Activated CD8-positive, alpha-beta memory T cell treated with anti-CD3 and anti-CD28 coated beads, Interleukin-2, amount 50 U/mL, for 1 hour (primary cell): ENCODE data around the gene B3GALNT2.
"Not testable (repeated sequence)": the region's sequence is repeated elsewhere in the genome, so short reads cannot be mapped to it uniquely, and the experiment has no call there.

Source experiments
- DNase-seq: peaks from one replicate; pipeline ENCODE4 v3.0.0-alpha.2; 2020; ENCODE audit errors: extremely low read depth

Gene B3GALNT2

DNA sequence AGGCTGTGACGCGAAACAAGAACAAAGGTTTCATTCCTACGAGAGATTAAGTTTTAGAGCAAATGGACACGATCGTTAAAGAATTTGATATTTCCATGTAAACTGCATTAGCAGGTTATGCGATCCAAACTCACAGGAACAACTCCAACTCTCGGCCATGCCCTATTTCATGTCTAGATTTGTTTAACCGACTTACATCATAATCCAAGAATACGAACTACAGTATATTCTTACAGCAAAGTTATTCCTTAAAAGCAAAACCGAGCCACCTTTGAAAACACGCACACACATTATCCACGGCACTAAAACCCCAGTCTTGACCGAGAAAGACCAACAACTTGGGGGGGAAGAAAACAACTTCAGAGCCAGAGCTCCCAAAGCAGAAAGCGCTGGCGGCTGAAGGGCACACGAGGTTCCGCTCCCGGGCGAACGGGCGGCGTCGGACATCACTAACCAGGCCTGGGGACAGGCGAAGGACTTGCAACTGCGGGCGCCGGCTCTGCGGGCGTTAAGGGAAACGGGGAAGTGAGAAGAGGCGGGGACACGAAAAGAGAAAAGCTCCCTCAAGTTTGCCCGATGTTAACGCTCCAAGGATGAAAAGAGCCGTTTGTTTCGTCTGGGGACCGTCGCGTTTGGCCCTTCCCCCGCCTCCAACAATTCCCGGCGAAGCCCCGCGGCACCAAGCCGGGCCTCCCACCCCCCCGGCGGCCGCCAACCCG lies 690 bp downstream of the B3GALNT2 start:
- DNase-seq, result no peak

DNA sequence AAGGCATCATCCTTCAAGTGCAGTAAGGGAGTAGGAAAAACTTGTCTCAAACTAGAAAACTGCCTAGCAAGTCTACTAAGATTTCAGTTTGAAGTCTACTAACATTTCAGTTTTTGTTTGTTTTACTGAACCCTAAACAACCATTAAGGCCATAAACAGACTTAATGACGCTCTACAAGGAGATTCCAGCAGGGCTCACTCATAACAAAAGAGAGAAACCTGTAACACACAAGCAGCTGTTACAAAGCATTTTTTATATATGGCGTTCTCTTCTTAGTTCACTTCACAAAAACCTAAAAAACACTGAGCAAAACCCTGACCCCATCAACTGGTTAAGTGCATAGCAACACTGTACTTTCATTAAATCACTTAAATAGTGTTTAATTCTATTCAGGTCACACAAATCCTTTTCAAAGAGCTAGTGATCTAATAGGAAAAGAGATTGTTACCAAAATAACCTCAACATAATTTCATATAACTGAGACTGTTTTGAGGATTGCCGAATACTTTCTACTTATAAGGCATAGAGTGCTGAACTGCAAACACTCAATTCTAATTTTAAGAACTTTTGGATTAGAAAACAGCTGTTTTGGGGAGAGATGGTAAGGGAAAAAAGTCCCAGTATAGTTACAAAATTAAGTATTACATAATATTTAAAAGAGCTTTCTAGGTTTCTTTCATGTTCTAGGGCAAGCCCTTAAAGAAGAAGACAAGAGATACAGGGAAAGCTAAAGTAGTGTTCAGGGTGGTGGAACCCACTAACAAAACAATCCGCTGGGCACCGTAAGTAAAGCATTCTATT lies 1.4 kb downstream of the B3GALNT2 start:
- no peak for DNase-seq

DNA sequence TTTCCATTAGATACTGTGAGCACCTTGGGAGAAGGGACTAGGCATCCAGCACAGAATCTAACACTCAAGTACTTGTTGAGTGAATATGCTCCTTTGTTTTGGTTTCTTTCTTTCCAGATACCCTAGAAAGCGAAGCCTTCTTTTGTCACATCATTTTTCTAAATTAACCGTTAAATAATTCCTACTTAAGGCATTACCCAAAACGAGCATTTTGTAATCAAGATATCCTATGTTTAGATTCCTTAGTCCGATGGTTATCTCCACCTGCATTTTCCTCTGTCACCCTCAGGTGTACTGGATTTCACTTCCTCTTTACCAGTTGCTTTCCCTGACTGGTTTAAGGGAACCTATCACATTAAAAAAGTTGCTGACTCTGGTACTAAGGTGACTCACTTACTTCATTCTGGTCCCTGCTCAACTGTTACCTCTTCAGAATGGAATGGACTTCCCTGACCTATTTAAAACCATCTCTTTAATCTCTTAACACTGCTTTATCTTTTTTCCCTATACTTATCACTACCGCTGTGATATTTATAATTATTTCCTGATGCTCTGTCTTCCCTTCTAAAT lies 3.2 kb downstream of the B3GALNT2 start:
- DNase-seq, result no peak

DNA sequence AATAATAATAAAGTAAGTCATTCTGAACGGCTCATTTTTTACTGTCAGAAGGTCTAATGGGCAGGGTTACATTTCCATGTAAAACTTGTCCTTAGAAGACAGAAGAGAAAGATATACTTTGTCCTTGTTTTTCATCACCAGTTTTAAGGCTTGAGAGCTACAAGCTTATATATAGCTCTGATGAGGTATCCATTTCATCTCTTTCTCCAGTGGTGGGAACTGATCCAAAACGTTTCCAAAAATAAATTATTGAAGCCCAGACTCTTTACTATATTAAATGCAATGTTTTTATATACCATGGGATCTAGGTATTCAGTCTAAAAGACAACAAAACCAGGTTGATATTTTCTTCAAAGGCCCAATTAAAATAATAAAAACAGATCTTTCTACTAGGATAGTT lies 8.7 kb downstream of the B3GALNT2 start:
- no peak for DNase-seq

DNA sequence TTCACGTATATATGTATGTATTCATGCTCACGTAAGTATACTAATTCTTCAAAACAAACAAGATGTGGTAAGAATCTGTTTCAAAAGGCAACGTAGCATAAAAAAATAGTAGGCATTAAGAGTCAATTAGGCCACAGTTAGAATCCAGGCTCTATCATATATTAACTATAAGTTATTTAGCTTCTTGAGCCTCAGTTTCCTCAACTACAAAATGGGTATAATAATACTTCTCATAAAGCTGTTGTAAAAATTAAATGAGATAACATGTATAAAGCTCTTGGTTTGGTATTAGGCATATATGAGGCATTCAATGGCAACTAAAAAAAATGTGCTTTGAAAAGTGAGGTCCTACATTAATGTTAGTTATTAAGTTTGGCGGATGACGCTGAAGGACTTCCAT lies 9.2 kb downstream of the B3GALNT2 start:
- no peak for DNase-seq

DNA sequence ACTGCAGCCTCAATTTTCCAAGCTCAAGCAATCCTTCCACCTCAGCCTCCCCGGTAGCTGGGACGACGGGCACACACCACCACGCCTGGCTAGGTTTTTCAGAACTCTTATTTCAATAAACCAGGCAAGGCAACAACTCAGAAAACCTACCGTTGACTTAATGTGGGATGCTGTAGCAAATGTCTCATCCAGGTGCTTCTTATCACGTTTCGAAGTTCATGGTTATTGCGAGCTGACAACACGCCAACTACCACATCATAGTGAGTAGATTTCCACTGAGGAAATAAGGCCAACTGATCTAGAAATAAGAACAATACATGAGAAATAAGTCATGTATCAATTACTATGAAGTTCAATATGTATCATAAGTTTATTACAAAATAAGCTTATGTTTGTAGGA lies 9.7 kb downstream of the B3GALNT2 start:
- DNase-seq, result no peak

DNA sequence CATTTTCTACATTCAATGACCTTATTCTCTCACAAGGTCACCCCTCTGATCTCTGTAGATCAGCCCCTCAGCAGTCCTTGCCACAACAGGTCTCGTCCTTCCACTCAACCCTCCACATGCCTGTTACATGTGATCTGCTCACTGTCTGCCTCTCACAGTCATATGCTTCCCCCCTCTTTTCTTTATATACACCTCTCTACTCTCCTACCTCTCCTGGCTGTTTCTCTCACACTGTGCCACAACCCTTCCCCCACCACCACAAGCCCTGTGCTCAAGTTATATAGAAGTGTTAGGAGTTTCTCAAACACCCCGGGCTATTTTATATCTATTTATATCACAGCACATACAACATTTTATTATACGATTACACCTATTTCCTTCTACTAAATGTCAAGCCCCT lies 12.6 kb downstream of the B3GALNT2 start:
- no peak for DNase-seq

DNA sequence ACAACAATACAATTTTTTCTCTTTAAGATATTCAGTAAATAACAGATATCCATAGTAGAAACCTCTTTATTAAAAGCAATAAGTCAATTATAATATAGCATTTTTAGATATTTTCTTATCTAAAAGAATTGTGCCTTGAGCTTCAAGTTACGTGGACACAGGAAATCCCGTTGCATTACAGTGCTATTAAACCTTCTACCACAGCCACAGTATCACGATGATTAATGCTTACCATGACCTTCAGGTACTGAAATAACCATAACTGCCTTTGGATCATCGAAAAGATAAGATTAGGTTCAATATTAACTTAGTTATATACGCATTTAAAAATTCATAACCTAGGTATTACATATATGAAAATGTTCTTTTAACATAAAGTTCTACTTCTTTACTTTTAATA lies 17.9 kb downstream of the B3GALNT2 start:
- no peak for DNase-seq

DNA sequence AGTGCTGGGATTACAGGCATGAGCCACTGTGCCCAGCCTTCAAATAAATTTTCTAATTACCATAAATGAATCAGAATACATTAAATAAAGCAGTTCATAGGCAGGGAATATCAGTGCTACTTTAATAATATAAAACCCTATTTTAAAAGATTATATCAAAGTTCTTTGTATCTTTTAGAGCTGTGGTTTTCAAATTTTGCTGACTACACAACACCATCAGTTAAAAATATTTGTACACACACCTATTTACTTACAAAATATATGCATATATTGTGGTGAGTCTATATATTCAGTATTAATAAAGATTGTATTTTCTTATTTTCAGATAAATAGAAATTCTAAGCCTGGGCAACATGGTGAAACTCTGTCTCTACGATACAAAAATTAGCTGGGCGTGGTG lies 18.7 kb downstream of the B3GALNT2 start:
- no peak for DNase-seq

DNA sequence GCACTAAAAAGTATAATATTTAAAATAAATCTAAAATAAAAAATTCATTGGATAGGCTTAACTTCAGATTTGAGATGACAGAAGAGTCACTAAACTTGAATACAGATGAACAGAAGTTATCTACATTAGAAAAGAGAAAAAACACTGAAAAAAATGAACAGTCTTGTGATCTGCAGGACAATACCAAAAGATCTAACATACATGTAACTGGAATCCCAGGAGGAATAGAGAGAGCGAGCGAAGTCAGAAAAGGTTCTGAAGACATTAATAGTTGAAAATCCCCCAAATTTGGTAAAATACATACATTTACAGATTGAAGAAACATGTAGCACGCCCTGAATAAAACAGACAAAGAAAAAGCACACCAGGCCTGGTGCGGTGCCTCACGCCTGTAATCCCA lies 21.2 kb downstream of the B3GALNT2 start:
- no peak for DNase-seq

DNA sequence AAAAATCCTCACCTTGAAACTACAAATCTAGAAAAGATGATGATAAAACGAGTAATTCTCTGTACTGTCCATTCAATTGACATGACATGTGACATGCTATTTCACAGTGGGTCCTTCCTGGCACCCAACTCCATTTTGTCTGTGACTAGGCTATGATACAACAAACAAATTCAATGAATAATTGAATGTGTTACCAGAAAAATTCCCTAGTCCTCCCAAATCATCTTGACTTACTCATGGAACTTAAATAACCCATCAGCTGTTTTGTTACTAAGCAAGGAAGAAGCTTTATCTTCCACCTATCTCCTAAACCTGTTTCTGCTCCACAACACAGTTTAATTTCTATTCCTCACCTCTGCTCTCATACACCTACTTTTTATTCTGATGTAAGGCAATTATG lies 30.4 kb downstream of the B3GALNT2 start:
- DNase-seq, result no peak

DNA sequence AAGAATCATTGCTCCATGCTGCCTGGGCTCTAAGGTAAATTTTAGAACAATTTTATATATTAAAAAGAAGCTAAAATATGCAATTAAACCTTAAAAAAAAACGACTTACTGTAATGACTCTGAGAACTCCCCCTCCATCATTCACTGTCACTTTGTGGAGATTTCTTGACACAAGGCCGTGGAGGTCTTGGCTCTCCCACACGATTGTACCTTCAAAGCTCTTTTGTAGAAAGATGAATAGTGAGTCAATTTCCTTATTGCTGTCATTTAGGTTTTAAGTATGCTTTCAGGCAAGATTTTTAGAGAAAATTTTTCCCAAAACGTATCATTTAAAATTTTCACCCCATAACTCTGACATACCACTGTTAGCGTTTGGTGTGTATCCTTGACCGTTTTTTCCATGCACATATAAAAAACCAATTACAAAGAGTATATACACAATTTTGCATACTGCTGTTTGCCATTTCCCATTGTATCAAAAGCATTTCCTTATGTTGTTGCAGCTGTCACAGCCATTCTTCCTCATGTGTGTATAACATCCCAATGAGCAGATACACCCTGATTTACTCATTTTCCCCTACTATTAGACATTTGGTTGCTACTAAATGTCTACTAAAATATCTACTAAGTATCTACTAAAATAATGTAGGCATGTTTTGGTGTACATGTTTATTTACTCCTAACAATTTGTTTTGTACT lies 33.4 kb downstream of the B3GALNT2 start:
- no peak for DNase-seq

DNA sequence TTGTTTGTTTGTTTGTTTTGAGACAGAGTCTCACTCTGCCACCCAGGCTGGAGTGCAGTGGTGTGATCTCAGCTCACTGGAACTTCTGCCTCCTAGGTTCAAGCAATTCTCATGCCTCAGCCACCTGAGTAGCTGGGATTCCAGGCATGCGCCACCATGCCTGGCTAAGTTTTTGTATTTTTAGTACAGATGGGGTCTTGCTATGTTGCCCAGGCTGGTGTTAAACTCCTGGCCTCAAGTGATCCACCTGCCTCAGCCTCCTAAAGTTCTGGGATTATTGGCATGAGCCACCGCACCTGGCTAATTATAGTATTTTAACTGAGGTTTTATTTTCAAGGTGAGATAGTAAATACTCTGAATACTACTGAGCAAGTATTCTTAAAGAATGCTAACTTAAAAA lies 34.4 kb downstream of the B3GALNT2 start:
- not testable (repeated sequence) for DNase-seq

DNA sequence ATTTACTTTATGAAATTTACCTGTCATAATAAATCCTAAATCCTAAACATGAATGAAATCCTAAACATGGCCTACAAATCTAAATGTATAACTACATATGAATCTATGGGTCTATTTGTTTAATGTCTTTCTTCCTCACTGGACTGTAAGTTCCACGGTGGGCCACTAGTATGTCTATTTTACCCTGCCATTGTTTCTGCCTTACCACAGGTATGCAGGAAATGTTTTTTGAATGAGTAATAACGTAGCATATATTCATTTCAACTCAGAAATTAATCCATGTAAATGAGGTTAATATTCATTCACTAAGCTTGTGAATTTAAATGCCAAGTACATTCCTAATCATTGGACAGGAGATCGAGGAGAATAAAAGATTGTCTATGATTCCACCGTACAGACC lies 35.3 kb downstream of the B3GALNT2 start:
- DNase-seq, result no peak

DNA sequence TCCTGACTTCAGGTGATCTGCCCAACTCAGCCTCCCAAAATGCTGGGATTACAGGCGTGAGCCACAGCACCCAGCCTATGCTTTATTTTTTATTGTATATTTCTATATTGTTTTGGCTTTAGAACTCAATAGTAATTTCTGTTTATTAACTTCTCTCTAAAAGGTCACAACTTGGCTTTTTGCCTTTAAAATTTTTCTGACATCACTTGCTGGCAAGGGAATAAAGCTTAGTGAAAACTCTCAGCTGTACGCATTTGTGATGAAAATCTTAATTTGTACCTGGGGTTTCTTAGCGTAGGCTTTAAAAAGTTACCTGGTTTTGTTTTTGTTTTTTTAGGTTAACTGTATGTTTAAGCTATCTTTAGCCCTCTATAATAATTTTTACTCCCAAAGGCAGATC lies 36.2 kb downstream of the B3GALNT2 start:
- DNase-seq, result no peak

DNA sequence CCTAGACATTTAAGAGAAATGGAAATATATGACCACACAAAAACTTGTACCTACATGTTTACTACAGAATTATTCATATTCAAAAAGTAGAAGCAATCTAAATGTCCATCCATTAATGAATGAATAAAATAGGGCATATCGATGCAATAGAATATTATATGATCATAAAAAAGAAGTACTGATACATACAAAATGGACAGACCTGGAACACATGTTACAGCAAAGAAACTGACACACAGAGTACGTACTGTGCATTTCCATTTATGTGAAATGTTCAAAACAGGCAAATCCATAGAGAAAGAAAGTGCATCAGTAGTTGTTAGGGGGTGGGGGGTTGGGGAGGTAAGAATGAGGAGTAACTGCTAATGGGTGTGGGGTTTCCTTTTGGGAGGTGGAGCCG lies 39.2 kb downstream of the B3GALNT2 start:
- no peak for DNase-seq

DNA sequence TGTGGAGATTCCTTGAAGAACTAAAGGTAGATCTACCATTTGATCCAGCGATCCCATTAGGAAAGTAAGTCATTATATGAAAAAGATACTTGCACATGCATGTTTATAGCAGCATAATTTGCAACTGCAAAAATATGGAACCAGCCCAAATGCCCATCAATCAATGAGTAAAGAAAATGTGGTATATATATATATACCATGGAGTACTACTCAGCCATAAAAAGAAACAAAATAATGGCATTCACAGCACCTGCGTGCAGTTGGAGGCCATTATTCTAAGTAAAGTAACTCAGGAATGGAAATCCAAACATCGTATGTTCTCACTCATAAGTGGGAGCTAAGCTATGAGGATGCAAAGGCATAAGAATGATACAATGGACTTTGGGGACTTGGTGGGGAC lies 41.4 kb downstream of the B3GALNT2 start:
- DNase-seq, result not testable (repeated sequence)

DNA sequence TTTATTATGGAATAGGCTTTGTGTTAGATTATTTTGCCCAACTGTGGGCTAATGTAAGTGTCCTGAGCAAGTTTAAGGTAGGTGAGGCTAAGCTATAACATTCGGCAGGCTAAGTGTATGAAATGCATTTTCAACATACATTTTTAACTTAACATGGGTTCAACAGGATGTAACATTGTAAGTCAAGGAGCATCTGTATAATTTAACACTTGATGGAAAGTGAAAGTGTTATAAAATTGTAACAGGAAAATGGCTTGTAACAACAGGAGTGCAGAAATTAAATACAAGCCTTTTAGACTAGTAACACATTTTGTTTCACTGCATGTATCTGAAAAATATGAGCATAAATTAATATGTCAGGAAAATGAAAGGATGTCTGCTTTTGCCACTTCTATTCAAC lies 42.3 kb downstream of the B3GALNT2 start:
- no peak for DNase-seq

DNA sequence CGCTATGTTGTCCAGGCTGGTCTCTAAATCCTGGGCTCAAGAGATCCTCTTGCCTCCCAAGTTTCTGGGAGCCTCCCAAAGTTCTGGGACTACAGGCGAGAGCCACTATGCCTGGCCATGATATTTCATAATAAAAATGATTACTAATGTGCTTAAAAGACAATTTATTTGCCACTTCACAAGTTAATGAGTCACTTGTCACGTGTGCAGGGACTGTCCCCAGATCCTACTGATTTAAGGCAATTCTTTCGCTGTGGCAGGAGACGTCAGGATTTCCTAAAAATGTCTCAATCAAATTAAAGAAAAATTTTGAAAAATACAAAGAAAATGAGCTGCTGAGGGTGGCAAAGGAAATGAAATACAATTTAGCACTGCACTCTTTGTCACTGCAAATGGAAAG lies 43.5 kb downstream of the B3GALNT2 start:
- DNase-seq, result no peak

DNA sequence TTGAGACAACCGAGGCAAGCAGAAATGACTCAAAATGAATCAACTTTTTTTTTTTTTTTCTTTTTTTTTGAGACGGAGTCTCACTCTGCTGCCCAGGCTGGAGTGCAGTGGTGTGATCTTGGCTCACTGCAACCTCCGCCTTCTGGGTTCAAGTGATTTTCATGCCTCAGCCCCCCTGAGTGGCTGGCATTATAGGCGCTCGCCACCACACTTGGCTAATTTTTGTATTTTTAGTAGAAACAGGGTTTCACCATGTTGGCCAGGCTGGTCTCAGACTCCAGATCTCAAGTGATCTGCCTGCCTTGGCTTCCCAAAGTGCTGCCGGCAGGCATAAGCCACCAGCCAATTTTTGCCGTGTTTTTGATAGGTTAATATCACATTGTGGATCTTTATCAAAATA lies 46.4 kb downstream of the B3GALNT2 start:
- not testable (repeated sequence) for DNase-seq

DNA sequence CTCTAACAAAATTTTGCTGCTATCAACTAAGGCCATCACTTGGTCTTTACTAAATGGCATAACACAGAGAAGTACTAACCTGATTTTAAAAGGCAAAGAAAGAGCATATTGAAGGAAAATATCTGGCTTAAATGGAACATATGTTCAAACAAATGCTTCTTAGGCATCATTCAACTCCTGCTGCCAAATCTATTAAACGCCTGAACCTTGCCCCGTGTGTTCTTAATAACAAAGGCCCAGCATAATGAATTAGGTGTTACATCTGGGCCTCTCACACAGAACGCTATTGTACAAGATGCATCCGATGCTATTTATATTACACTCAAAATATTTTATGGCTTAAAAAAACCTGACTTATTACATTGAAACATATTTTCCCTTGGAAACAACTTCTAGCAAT lies 48.4 kb downstream of the B3GALNT2 start:
- DNase-seq, result no peak

DNA sequence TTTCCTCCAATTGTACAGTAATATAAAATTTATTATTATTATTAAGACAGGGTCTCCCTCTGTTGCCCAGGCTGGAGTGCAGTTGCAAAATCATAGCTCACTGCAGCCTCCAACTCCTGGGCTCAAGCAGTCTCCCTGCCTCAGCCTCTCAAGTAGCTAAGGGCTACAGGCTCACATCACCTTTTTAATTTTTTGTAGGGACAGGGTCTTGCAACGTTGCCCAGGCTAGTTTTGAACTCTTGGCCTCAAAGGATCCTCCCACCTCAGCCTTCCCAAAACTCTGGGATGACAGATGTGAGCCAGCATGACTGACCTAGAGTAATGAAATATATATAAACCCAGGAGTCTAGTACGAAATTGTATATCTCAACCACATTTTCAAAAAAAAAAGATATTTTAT lies 49.2 kb downstream of the B3GALNT2 start:
- DNase-seq, result no peak

DNA sequence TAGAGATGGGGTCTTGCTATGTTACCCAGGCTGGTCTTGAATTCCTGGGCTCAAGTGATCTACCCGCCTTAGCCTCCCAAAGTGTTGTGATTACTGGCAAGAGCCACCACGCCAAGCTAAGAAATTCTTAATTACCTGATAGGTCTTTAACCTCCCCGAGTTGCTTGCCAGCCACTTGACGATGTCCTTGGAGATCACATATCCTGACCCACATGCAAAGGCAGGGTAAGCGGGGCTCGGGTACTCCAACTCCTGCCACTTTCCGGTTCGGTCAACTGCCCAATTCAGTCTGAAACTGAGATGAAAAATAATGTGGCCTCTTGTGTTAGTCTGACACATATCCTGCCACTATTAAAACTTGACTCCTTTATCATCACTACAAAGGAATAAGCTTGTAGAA lies 50.2 kb downstream of the B3GALNT2 start:
- DNase-seq, result no peak
